ENCODE results near the gene HRG. TPM values are rescaled to one million over a fixed set of nuclear protein-coding genes. Genes with fewer than 3 reads are reported as not detected.

The HRG gene
- not detected in 2 replicates for total RNA-seq (2014; rRNA removed; shearing (Covaris generic))
- total RNA-seq (2022) = not detected in 2 replicates
- not detected for Bru-seq, nascent RNA
- percentile 9 among the genes with signal in this experiment for BruChase-seq, experiment 1, labeled RNA remaining after a 6-hour chase
- percentile 8 among the genes with signal in this experiment for BruChase-seq, experiment 2, labeled RNA remaining after a 2-hour chase
- long read RNA-seq = 0 reads

GRCh38 chr3:186665625-186666188 lies at the start of gene HRG:
Gene HRG, plus strand, starts transcription at chr3:186666014. Its CDS starts 18 bp downstream, at chr3:186666032.
- Histone ChIP-seq H3K79me2 (ENCODE audit: insufficient read depth, low read depth, low read length) (no peaks in the 10 kb centered on the region), H2AFZ (ENCODE audit: low read length) (no peak within 1 kb of the TSS), H4K20me1 (ENCODE audit: insufficient read depth, low read length) (no peaks in the 10 kb centered on the region), H3K4me2 (ENCODE audit: low read length) (no peak within 1 kb of the TSS), H3K27ac (ENCODE audit: low read depth, low read length, poor library complexity, severe bottlenecking) (no peak within 1 kb of the TSS), H3K4me1 (ENCODE audit: insufficient read depth, low read length, poor library complexity, severe bottlenecking) (peaks cover 12% of the 10 kb centered on the region), H3K9me2 (ENCODE audit: insufficient read depth, low read length) (no peaks in the 10 kb centered on the region), H3K9me3 (ENCODE audit: low read length) (no peaks in the 10 kb centered on the region), H3K36me3 (ENCODE audit: insufficient read depth, low read length) (no peaks in the 10 kb centered on the region), H3K4me3 (ENCODE audit: low read depth, low read length, poor library complexity, severe bottlenecking) (no peak within 1 kb of the TSS)
- intact Hi-C loops (cut with micrococcal nuclease; ENCODE audit: unreplicated experiment) = no loop called here
- no TSS peak for BruUV-seq (replicated peaks)
- no peak for TF ChIP-seq EZH2phosphoT487 (IDR thresholded peaks at IDR 0.05; ENCODE audit: borderline replicate concordance, low read depth, low read length)
- no peak for TF ChIP-seq CTCF (conservative IDR thresholded peaks at IDR 0.05; ENCODE audit: low read length)
- ChIA-PET CTCF (ENCODE audit: unreplicated experiment) (interaction anchor here (0.6 kb wide), 1 partner anchor 49 kb away, joined by 3 read pairs; no protein-coding TSS in a partner anchor), POLR2A (interaction anchor here (0.9 kb wide), 1 partner anchor 992 kb away, joined by 3 read pairs; no protein-coding TSS in a partner anchor)
- DNase-seq (ENCODE audit: low spot score) = no peak

GRCh38 chr3:186616299-186616617 lies 49.6 kb upstream of the HRG start:
- Histone ChIP-seq H4K20me1 (ENCODE audit: insufficient read depth, low read length) (no peaks in the 10 kb centered on the region), H3K27ac (ENCODE audit: low read depth, low read length, poor library complexity, severe bottlenecking) (no peak overlapping the region), H3K4me3 (ENCODE audit: low read depth, low read length, poor library complexity, severe bottlenecking) (no peak overlapping the region), H3K79me2 (ENCODE audit: insufficient read depth, low read depth, low read length) (no peaks in the 10 kb centered on the region), H3K4me1 (ENCODE audit: insufficient read depth, low read length, poor library complexity, severe bottlenecking) (peaks cover 18% of the 10 kb centered on the region), H3K9me3 (ENCODE audit: low read length) (no peaks in the 10 kb centered on the region), H2AFZ (ENCODE audit: low read length) (no peak overlapping the region), H3K4me2 (ENCODE audit: low read length) (no peak overlapping the region), H3K9me2 (ENCODE audit: insufficient read depth, low read length) (no peaks in the 10 kb centered on the region), H3K36me3 (ENCODE audit: insufficient read depth, low read length) (no peaks in the 10 kb centered on the region)
- DNase-seq (ENCODE audit: low spot score) = no peak
- ChIA-PET POLR2A (interaction anchor here (0.5 to 1.5 kb wide), 6 partner anchors 21 to 191 kb away, joined by 3 to 5 read pairs (median 4); no protein-coding TSS in a partner anchor), CTCF (ENCODE audit: unreplicated experiment) (interaction anchor here (1.0 kb wide), 2 partner anchors 49 kb away, joined by 3 read pairs; no protein-coding TSS in a partner anchor)
- BruUV-seq (replicated peaks) = no TSS peak
- TF ChIP-seq EZH2phosphoT487 (IDR thresholded peaks at IDR 0.05; ENCODE audit: borderline replicate concordance, low read depth, low read length) (no peak), CTCF (conservative IDR thresholded peaks at IDR 0.05; ENCODE audit: low read length) (no peak)
- intact Hi-C loops (cut with micrococcal nuclease; ENCODE audit: unreplicated experiment) = loop anchor here (5.0 kb wide), 2 partner anchors 141 to 551 kb away; no protein-coding TSS in a partner anchor

Data from OCI-LY7 (cell line).